Kasumi-1 (cell line): ENCODE results near the gene CDC40.
"Not testable (repeated sequence)": the region's sequence is repeated elsewhere in the genome, so short reads cannot be mapped to it uniquely, and the experiment has no call there.

Experiments used
- DNase-seq, 2 experiments: peaks; one replicate each; lab custom pipeline; 2025; lab: John Stamatoyannopoulos, UW

The CDC40 gene

GRCh38 chr6:110201151-110201884 is 21.1 kb downstream of the CDC40 start:
- no peak for DNase-seq

DNA sequence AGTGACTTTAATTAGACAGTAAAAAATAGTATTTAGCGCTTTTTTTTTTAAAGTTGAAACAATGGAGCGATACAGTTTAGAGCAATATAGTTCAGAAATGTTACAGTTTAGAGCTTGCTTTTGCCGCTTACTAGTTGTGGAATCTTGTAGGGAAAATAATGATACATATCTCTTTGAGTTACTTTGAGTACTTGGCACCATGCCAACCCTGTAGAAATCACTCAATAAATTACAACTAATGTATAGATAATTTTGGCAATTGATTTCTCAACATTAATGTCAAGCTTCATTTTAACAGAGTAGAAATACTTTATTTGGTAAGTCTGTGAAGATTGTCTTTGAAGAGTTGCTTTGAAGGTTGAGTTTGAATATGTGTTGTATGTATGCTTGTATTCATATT is 27.4 kb downstream of the CDC40 start:
- DNase-seq: no peak

DNA sequence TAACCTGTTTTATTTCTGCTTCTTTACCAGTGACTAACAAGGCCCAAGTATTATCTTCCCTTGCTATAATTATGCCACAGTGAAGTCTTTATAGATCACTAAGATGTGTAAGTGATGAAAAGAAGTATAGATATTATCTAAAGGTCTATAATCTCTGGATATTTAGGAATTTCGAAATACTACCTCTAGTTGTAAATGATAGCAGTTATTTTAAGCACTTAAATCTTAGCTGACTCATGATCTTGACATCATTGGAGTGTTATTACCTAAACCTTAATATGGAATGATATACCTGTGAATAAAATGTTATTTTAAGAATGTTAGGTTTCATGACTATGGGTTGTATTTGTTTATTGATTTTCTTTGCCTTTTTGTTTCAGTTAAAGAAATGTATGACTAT is 31.5 kb downstream of the CDC40 start:
- DNase-seq: no peak

DNA sequence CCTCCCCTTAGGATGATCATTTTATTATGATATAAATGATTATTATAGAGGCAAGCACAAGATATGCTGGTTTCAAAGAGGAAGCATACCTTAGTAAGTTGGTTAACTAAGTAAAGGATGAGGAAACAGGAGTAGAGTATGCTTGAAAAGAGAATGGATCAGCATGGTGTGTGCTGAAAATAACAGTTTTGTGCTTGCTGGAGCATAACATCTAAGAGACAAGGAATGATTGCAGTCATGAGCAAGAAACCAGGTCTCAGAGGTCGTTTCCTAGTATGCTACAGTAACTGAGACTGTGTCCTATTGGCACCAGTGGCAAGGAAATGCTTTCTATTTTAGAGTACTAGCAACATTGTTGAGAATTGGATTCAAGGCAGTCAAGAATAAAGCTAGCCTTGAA is 34.1 kb downstream of the CDC40 start:
- no peak for DNase-seq

DNA sequence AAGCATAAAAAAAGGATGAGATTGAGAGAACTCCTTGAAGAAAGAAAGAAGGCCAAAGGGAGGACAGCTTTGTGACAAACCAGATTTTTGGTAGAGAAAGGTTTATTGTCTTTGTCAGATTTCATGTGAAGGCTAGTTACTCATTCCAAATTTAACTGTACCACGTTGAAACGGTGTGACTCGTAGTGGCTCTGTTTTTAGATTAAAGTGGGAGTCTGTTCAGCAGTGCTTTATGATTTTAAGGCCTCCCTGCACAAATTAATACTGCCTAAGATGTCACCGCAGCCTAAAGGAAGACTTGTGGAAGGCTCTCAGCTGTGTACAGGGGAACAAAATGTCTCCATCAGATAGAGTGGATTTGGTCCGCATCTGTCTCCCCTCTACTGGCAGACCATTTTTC is 35.9 kb downstream of the CDC40 start:
- no peak for DNase-seq

DNA sequence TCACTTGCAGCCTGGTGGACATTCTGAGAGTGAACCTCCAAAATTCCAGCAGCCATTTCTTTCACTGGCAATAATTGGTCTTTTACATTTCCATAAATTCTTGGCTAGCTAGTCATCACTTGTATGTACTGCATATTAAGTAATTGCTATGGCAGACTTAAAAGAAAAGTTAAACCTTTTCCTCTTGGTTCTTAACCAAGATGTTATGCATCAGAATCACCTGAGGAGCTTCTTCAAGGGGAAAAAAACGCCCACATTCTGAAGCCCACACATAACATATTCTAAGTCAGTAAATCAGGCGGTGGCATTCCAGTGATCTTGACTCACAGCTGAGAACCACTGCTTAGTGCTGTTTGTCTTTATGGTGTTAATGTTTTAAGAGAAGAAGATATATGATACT is 37.0 kb downstream of the CDC40 start:
- no peak for DNase-seq

GRCh38 chr6:110221738-110222137 is 41.5 kb downstream of the CDC40 start:
- DNase-seq: no peak

GRCh38 chr6:110226261-110226660 is 46.0 kb downstream of the CDC40 start:
- no peak for DNase-seq

DNA sequence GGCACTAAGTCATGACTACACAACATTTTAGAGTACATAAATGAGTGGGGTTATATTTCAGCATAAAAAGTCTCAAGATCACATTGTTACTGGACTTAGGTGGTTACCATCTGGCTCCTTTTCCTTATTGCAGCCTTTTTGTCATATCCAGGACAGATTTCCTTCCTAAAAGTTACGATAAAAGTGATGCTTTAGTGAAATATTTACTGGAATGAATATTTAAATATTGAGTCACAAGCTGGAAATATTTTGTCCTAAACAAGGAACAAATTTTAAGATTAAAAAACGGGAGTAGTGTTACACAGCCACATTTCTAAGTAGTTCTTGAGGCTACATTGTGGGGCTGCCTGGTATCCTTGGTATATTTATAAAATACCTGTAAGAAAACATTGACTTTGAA is 52.2 kb downstream of the CDC40 start:
- no peak for DNase-seq

GRCh38 chr6:110233770-110234374 is 53.6 kb downstream of the CDC40 start:
- peak; percentile 58 to 63 for DNase-seq

DNA sequence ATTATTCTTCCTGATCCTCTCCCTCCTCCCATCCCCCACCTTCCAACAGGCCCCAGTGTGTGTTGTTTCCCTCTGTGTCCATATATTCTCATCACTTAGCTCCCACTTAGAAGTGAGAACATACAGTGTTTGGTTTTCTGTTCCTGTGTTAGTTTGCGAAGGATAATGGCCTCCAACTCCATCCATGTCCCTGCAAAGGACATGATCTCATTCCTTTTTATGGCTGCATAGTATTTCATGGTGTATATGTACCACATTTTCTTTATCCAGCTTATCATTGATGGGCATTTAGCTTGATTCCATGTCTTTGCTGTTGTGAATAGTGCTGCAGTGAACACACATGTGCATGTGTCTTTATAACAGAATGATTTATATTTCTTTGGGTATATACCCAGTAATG is 55.8 kb downstream of the CDC40 start:
- DNase-seq: not testable (repeated sequence)

GRCh38 chr6:110239526-110240274 is 59.5 kb downstream of the CDC40 start:
- DNase-seq: no peak

- DNase-seq: not testable (repeated sequence)
These were observed 64.4 kb downstream of the CDC40 start for GRCh38 chr6:110244621-110245020.

DNA sequence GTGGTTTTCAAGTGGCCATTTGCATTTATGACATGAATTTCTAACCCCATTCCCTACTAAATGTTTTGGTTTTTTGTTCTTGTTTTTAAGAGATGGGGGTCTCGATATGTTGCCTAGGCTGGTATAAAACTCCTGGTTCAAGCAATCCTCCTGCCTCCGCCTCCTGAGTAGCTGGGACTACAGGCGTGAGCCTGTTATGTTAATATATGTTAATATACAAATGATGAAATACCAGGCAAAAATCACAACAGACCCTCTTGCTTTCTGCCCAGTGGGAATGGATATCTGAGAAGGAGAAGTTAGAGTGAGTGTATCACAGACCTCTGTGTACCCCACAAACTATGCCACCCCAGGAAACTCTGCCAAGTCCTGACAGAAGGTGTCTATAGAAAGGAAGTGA is 66.2 kb downstream of the CDC40 start:
- no peak for DNase-seq

- DNase-seq: no peak
These were observed 66.8 kb downstream of the CDC40 start for GRCh38 chr6:110246900-110247546.

- no peak for DNase-seq
These were observed 69.8 kb downstream of the CDC40 start for GRCh38 chr6:110250058-110250457.

DNA sequence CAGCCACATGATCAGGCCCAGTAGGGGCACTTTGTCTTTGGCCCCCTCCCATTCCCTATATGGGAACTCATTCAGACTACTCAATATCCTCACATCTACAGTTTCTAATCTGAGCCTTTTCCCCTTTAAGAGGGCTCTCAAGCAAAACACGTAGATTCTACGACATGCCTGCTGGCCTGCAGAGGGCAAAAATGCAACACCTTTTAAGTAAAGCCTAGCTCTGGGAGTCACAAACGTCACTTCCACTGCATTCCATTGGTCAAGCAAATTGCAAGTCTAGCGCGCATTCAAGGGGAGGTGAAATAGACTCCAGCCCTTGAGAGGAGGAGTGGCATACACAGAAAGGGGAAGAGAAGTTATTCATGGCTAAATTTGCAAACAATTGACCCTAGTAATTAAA is 70.6 kb downstream of the CDC40 start:
- no peak for DNase-seq

GRCh38 chr6:110255211-110255750 is 75.1 kb downstream of the CDC40 start:
- peak; percentile 66 to 67 for DNase-seq

DNA sequence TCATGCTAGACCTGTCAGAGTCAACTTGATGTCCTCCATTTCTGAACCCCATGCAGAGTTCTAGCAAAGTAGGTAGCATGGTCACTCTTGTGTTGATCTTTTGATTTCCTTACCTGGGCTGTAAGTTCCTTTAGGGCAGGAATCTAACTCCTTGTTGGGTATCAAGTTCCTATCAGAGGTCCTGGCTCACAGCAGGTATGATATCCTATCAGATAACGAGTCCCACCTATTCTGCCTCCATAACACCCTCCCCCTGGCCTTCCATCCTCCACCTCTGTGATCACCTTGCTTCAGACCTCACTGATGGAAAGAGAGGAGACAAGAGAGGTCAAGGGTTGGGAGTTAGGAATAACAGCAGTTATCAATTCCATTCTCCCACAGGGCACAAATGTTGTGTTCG is 76.1 kb downstream of the CDC40 start:
- no peak for DNase-seq

GRCh38 chr6:110265273-110265672 is 85.0 kb downstream of the CDC40 start:
- DNase-seq: no peak

GRCh38 chr6:110266996-110267395 is 86.8 kb downstream of the CDC40 start:
- no peak for DNase-seq

- no peak for DNase-seq
These were observed 89.4 kb downstream of the CDC40 start for GRCh38 chr6:110269623-110270022.
